Calu3 (cell line): ENCODE data around the gene KCNJ14. TPM values are rescaled to one million over a fixed set of nuclear protein-coding genes. Genes with fewer than 3 reads are reported as not detected.

ENCODE experiments used
- BruUV-seq: library from RNA; stranded (reverse); fragments of 400-500 nt; replicated peaks from 2 replicates; lab custom pipeline; 2021; lab: Mats Ljungman, UMichigan
- CTCF ChIA-PET: fragments of 300-600 bp; sonication (Branson Sonifier 250); formaldehyde crosslinking; loops from one replicate; lab custom pipeline; 2022; ENCODE audit warnings: antibody characterized with exemption; lab: Charles Lee
- DNase-seq: peaks from one replicate; pipeline ENCODE4 v3.0.0; 2022
- H3K27ac Mint-ChIP-seq: one replicate; pipeline ENCODE4 v1.8.0; 2022; ENCODE audit warnings: mixed read lengths; ENCODE audit not compliant: unreplicated experiment
- H3K27me3 Mint-ChIP-seq: one replicate; pipeline ENCODE4 v1.8.0; 2022; ENCODE audit warnings: mixed read lengths; ENCODE audit not compliant: unreplicated experiment
- H3K36me3 Mint-ChIP-seq: one replicate; pipeline ENCODE4 v1.8.0; 2022; ENCODE audit warnings: mild to moderate bottlenecking, moderate library complexity, mixed read lengths; ENCODE audit not compliant: insufficient read depth, unreplicated experiment
- H3K4me1 Mint-ChIP-seq: one replicate; pipeline ENCODE4 v1.8.0; 2022; ENCODE audit warnings: mild to moderate bottlenecking, low read depth, mixed read lengths; ENCODE audit not compliant: unreplicated experiment
- H3K4me3 Mint-ChIP-seq: one replicate; pipeline ENCODE4 v1.8.0; 2022; ENCODE audit warnings: mild to moderate bottlenecking, low read depth, moderate library complexity, mixed read lengths; ENCODE audit not compliant: unreplicated experiment
- H3K9me3 Mint-ChIP-seq: one replicate; pipeline ENCODE4 v1.8.0; 2022; ENCODE audit warnings: low read depth, mixed read lengths; ENCODE audit not compliant: unreplicated experiment
- CTCF ChIP-seq: fragments of 200-600 bp; IDR thresholded peaks from one replicate; pipeline ENCODE4 v1.8.0; 2022; ENCODE audit warnings: antibody characterized with exemption; ENCODE audit not compliant: unreplicated experiment
- intact Hi-C: fragments of 100-400 bp; cut with micrococcal nuclease; formaldehyde crosslinking; loops from one replicate; pipeline ENCODE4 v1.10.0; 2022; ENCODE audit not compliant: unreplicated experiment
- total RNA-seq: library from RNA; stranded (reverse); gene quantifications from 2 replicates; pipeline ENCODE4 v1.2.3, GENCODE V29; 2022

KCNJ14 gene
- total RNA-seq, 1 experiment from 2014 or later, result 9.9 TPM

- Mint-ChIP-seq H3K4me1 (peaks cover 20% of the 10 kb centered on the region), H3K27ac (no peak overlapping the region), H3K4me3 (no peak overlapping the region), H3K27me3 (no peaks in the 10 kb centered on the region), H3K36me3 (peaks cover 68% of the 10 kb centered on the region), H3K9me3 (no peaks in the 10 kb centered on the region)
- DNase-seq, result no peak
- BruUV-seq, result no TSS peak
- no peak for TF ChIP-seq CTCF
- intact Hi-C loops, result no loop called here
- CTCF ChIA-PET, result interaction anchor here (0.6 to 0.7 kb wide), 2 partner anchors 12 to 1717 kb away, joined by 3 read pairs; no protein-coding TSS in a partner anchor
Measured at GRCh38 chr19:48455908-48456562, 661 bp downstream of the KCNJ14 start.

GRCh38 chr19:48456864-48457263, 1.5 kb downstream of the KCNJ14 start:
- CTCF ChIA-PET, result interaction anchor here (0.6 kb wide), 2 partner anchors 11 to 39 kb away, joined by 3 to 4 read pairs; no protein-coding TSS in a partner anchor
- DNase-seq, result no peak
- H3K27ac Mint-ChIP-seq, result no peak overlapping the region
- no TSS peak for BruUV-seq
- no peaks in the 10 kb centered on the region for H3K27me3 Mint-ChIP-seq
- H3K9me3 Mint-ChIP-seq, result no peaks in the 10 kb centered on the region
- intact Hi-C loops, result no loop called here
- peaks cover 13% of the 10 kb centered on the region for H3K4me1 Mint-ChIP-seq
- H3K36me3 Mint-ChIP-seq, result peaks cover 66% of the 10 kb centered on the region
- TF ChIP-seq CTCF, result no peak
- no peak overlapping the region for H3K4me3 Mint-ChIP-seq

- no peak for TF ChIP-seq CTCF
- BruUV-seq, result no TSS peak
- Mint-ChIP-seq H3K9me3 (no peaks in the 10 kb centered on the region), H3K4me1 (peaks cover 9% of the 10 kb centered on the region), H3K27ac (no peak overlapping the region), H3K27me3 (no peaks in the 10 kb centered on the region), H3K36me3 (peaks cover 67% of the 10 kb centered on the region), H3K4me3 (no peak overlapping the region)
- CTCF ChIA-PET, result no interaction called here
- intact Hi-C loops, result no loop called here
- DNase-seq, result no peak
Measured at GRCh38 chr19:48458016-48458415, 2.6 kb downstream of the KCNJ14 start.

- H3K36me3 Mint-ChIP-seq, result peaks cover 56% of the 10 kb centered on the region
- no peak for TF ChIP-seq CTCF
- H3K4me1 Mint-ChIP-seq, result no peaks in the 10 kb centered on the region
- no peaks in the 10 kb centered on the region for H3K9me3 Mint-ChIP-seq
- no TSS peak for BruUV-seq
- no peak for DNase-seq
- H3K27ac Mint-ChIP-seq, result no peak overlapping the region
- no peak overlapping the region for H3K4me3 Mint-ChIP-seq
- intact Hi-C loops, result no loop called here
- CTCF ChIA-PET, result interaction anchor here (1.5 kb wide), 1 partner anchor 123 kb away, joined by 3 read pairs; no protein-coding TSS in a partner anchor
- no peaks in the 10 kb centered on the region for H3K27me3 Mint-ChIP-seq
Measured at GRCh38 chr19:48461651-48461981, 6.2 kb downstream of the KCNJ14 start.
